Dedifferentiated amniotic fluid mesenchymal stem cell (primary cell): ENCODE results near the gene THOC6.

ENCODE experiments used
- DNase-seq: peaks from one replicate; pipeline ENCODE4 v3.0.0-alpha.2; 2016; ENCODE audit errors: extremely low spot score

The THOC6 gene

DNA sequence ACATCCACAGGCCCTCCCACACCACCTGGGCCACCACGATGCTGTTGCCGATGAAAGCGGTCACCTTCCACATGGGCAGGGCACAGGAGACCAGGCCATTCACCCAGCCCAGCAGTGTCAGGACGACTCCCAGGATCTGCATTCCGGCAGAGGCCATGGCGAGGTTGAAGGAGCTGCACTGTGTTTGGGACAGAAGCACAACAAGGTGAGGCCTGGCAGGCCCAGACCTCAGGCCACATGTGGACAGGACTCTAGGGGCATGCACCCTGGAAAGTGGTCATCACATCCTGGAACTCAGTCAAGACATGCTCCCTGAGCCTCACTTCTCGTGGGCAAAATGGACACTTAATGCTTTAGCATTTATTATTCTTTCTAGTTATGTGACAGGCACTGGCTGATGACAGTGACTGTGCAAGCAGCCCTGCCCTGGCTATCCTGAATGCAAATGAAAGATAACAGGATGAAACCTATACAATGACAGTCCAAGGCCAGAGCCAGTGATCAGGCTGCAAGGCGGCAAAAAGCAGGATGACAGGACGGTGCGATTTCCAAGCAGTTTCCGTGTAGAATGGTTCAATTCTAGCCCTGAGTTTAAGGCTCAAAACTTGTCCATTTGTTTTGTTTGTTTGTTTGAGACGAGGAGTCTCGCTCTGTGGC, 7.8 kb upstream of the THOC6 start:
- no peak for DNase-seq

DNA sequence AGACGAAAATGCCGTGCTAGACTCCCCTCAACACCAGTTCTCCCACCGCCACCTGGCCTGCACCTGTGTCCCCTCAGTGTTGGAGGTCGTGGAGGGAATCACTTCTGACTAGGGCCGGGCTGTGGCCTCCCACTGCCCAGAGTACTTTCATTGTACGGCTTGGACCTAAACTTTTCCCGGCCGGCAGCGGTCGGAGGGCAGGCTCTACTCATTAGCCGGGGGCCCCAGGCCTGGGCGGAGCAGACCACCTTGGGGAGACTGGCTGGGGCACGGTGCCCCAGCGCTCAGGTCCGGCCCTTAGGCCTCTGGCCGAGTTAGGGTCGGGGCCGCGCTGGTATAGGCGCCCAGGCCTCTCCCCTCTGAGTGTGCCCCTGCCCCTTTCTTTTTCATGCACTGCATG, 6.5 kb upstream of the THOC6 start:
- DNase-seq, result no peak

DNA sequence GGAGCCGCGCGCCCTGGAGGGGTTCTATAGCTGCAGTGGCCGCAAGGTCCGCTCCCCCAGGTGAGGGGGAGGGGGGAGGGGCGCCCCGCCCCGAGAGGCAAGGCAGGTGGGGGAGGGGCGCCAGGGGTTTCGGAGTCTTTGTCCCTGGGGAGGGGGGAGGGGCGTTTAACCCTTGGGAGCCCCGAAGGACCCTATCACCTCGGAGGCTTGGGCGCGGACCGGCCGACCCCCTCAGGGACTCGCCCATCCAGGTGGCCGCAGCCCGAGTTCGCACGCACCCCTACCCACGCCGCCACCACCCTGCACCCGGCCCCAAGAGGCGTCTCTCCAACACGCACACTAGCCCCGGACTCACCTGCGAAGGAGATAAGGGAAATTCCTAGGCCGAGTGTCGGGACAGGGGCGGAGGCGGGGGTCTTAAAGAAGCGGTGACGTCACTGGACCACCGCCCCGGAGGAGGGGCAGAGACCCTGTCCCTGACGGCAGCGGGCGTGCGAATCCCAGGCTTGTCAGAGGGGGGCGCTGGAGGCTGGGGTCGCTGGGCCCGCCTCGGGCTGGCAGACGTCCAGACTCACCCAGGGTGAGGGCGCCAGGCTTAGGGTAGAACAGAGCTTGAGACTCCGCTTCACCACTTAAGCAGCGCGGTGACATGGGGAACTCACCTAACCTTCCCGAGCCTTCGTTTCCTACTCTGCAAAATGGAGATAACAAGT, 5.9 kb upstream of the THOC6 start, which contains the start of gene CLDN6:
Gene CLDN6, minus strand, starts transcription at position 390 of the 713 bp plus-strand sequence. CDS start 2,162 bp downstream, outside the sequence.
- DNase-seq, result no peak

DNA sequence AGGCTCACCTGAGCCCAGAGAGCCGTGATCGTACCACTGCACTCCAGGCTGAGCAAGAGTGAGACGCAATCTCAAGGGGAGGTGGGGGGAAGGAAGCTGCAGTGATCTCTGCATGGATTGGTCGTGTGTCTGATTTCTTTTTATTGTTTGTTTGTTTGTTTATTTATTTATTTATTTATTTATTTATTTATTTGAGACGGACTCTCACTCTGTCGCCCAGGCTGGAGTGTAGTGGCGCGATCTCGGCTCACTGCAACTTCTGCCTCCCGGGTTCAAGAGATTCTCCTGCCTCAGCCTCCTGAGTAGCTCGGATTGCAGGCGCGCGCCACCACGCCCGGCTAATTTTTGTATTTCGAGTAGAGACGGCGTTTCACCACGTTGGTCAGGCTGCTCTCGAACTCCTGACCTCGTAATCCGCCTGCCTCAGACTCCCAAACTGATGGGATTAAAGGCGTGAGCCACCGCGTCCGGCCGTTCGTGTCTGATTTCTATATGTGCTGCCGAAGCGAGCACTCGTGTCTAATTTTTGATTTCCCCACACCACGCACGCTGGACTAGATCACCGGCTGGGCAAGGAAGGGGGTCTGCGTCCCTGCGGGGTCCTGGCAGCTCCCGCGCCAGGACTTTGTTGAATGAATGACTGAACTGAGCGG, 4.1 kb upstream of the THOC6 start:
- DNase-seq, result no peak

DNA sequence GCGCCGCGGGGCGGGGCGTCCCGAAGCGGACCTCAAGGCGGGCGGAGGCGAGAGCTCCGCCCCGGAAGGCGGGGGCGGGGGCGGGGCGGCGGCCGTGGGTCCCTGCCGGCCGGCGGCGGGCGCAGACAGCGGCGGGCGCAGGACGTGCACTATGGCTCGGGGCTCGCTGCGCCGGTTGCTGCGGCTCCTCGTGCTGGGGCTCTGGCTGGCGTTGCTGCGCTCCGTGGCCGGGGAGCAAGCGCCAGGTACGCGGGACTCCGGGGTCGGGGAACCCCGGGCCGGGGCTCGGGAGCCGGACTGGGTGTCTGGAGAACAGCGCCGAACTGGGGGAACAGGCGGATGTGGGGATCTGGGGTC, 3.6 kb upstream of the THOC6 start, which contains the start of gene TNFRSF12A:
Gene TNFRSF12A, plus strand, starts transcription at position 122 of the 357 bp plus-strand sequence. Its CDS starts 30 bp downstream, at position 152.
- DNase-seq, result peak; percentile 60

DNA sequence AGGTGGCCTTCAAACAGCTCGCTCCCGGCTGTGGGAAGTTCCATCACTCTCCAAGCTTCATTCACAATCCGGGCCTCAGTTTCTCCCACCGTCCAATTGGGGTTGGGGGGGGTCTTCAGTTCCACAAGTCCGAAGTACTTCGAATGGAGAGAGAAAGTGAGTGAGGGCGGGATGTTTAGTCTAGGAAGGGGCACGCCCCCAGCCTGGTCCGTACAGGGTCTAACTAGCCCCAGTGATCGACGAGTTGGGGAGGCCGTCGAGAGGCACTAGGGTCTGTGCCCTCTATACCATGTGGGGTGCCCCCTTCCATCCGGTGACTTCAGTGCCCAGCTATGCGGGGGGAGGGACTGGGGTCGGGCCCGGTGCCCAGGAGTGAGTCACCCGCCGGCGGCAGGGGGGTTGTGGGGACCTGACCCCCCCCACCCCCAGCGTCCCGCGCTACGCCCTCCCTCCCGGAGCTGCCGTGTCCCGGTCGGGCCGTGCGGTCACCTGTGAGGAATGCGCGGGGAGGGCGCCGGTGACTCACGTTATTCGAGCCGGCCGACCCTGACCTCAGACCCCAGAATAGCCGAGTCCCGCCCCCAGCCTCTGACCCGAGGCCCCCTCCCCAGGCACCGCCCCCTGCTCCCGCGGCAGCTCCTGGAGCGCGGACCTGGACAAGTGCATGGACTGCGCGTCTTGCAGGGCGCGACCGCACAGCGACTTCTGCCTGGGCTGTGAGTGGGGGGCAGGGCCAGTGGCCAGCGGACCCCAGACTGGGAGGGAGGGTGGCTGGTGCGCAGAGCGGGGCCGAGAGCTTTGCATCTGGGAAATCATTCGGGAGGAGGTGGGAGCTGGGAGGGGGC, 3.0 kb upstream of the THOC6 start:
- DNase-seq, result peak; percentile 71

DNA sequence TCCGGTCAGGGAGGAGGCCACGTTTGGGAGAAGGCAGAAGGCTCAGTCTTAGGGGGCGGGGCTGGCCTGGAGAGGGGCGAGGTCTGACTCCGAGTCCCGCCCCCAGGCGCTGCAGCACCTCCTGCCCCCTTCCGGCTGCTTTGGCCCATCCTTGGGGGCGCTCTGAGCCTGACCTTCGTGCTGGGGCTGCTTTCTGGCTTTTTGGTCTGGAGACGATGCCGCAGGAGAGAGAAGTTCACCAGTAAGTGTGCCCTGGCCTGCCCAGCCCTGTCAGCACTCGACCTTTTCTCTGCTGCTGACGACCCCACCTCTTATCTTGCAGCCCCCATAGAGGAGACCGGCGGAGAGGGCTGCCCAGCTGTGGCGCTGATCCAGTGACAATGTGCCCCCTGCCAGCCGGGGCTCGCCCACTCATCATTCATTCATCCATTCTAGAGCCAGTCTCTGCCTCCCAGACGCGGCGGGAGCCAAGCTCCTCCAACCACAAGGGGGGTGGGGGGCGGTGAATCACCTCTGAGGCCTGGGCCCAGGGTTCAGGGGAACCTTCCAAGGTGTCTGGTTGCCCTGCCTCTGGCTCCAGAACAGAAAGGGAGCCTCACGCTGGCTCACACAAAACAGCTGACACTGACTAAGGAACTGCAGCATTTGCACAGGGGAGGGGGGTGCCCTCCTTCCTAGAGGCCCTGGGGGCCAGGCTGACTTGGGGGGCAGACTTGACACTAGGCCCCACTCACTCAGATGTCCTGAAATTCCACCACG, 2.2 kb upstream of the THOC6 start:
- peak; percentile 72 for DNase-seq

DNA sequence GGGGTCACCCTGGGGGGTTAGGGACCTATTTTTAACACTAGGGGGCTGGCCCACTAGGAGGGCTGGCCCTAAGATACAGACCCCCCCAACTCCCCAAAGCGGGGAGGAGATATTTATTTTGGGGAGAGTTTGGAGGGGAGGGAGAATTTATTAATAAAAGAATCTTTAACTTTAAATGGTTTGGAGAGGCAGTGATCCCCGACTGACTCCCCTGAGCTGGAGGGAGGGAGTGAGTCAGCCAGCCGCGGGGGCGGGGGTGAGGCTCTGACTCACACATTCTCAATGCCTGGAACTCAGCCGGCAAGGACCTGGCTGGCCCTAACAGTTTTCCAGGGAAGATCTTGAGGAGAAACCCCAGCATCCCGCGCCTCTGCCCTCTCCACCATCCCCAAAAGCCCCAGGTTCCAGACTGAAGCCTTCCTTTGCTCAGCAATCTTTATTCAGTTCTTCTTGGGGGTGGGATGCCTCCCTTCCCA, 1.6 kb upstream of the THOC6 start:
- peak; percentile 95 for DNase-seq

DNA sequence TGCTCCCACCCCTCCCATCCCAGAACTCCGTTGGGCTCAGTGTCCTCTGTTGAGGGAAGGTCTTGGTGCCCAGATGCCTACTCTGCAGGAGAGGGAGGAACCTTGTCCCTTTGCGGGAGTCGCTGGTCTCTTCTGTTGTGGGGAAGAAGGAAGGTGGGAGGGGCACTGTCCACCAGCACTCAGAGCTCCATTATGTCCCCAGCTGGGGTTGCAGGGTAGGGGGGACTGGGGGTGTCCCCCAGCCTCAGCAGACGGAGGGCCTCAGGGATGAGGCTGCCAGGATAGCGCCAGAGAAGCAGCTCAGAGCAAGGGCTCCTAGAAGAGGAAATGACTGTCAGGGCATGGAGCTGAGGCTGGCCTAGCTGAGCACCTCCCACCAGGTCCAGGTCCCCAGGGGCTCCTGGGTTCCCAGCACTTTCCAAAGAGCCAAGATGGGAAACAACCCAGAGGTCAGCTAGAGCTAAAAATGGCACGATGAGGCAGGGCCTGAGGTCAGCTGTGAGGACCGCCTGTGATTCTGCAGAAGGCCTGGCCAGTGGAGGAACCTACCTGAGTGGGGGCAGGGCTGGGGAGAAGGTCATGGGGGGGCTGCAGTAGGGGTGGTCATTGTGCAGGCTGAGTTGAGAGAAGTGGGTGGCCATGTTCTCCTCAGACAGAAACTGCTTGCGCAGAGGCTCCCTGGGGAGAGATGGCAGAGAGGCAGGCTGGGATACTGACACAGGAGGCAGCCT, 986 bp upstream of the THOC6 start:
- no peak for DNase-seq

DNA sequence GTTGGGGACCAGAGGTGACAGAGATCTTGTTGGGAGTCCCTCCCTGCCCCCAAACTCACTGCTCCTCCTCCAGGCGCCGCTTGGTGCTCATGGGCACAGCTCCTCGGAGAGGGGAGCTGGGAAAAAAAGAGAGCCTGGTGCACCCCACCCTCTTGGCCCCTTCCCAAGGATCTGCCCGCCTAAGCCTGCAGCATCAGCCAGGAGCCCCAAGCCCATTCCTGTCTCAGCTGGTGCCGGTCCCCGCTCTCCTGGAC, 493 bp upstream of the THOC6 start:
- peak; percentile 61 for DNase-seq

DNA sequence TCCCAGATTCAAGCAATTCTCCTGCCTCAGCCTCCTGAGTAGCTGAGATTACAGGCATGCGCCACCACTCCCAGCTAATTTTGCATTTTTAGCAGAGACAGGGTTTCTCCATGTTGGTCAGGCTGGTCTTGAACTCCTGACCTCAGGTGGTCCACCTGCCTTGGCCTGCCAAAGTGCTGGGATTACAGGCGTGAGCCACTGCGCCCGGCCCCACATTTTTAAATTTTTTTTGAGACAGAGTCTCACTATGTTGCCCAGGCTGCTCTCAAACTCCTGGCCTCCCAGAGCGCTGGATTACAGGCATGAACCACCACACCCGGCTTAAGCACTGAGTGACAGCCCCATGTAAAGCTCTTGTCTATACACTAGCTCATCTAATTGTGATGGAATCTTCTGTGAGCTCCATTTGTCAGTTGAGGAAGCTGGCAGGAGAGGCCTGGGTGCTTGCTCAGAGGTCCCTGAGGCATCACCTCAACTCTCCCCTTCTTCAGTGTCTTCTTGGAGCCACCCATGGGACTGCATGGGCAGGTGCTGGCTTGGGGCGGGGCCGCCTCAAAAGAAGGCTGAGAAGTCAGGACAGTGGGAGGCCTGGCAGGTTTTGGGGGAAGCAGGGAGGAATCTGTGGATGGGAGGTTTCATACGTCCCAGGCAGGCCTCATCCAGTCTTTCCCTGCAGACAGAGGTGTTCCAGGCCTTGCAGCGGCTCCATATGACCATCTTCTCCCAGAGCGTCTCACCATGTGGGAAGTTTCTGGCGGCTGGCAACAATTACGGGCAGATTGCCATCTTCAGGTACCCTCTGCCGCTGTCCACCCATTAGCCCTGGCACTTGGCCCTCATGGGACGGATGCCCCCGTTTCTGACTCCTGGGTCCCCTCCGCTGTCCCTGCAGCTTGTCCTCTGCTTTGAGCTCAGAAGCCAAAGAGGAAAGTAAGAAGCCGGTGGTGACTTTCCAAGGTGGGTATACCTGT, 1.5 kb downstream of the THOC6 start:
- DNase-seq, result no peak

DNA sequence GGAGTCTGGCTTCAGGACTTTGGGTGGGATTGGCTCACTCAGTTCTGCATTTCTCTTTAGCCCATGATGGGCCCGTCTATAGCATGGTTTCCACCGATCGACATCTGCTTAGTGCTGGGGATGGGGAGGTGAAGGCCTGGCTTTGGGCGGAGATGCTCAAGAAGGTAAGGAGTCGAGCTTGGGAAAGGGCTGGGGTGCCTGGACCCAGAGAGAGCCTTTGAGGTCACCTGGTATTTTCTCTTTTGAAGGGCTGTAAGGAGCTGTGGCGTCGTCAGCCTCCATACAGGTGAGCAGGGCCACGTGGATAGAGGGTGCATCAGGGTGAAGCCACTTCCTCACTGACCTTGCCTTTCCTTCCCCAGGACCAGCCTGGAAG, 2.2 kb downstream of the THOC6 start:
- no peak for DNase-seq

DNA sequence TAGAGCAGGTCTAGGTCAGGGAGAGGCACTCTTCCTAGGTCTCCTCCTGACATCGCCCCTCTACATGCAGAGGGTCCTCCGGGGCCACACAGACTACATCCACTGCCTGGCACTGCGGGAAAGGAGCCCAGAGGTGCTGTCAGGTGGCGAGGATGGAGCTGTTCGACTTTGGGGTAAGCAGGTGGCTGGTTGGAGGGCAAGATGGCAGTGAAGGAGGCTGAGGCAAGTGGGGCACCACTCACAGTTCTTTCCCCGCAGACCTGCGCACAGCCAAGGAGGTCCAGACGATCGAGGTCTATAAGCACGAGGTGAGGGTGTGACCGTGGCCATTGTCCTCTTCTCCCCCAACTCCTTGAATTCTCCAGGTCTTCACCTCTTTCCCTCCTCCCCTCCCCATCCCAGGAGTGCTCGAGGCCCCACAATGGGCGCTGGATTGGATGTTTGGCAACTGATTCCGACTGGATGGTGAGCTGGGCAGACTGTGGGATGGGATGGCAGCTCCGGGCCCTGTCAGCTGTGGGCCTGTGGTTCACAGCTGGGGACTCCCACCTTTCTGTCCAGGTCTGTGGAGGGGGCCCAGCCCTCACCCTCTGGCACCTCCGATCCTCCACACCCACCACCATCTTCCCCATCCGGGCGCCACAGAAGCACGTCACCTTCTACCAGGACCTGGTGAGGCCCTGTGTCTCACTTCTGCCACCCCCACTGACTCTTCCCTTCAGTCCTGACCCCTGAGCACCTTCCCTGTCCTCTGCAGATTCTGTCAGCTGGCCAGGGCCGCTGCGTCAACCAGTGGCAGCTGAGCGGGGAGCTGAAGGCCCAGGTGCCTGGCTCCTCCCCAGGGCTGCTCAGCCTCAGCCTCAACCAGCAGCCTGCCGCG, 3.0 kb downstream of the THOC6 start:
- DNase-seq, result no peak

DNA sequence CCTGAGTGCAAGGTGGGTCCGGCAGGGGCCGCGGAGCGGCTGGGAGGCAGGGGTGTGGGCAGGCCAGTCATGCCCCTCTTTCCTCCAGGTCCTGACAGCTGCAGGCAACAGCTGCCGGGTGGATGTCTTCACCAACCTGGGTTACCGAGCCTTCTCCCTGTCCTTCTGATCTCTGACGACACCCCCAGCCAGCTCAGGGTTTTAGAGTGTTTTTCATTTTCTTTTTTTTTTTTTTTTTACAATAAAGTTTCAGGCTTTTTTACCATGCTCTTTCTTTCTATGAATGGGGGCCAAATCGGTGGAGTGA, 3.6 kb downstream of the THOC6 start:
- DNase-seq, result no peak

DNA sequence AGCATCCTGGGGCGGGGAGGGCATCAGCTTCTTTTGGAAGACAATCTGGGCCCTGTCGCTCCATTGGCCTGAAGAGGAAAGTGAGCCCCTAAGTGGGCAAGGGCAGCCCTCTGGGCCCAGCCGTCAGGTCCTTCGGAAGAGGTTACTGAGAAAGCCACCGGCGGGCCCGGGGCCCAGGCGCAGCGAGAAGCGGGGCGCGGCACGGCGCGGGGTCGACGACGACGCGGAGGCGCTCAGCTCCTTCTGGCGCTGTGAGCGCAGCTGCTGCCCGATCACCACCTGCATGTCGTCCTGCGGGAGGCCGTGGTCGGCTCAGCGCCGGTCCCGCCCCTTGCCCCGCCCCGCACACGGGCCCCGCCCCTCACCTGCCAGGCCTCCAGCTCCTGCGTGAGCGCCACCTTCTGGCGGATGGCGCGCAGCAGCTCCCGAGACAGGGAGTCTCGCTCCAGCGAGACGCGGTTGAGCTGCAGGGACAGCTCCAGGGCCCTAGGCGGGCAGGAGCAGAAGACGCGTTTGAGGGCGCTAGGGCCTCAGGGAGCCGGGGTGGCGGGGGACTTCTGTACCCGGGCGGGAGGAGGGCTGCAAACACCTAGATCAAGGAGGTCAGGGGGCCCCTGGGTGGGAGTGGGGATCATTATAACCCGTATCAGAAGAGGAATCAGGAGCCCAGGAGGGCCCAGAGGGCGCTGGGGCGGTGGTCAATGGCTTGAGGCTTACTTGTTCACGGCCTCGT, 4.3 kb downstream of the THOC6 start:
- DNase-seq, result no peak

DNA sequence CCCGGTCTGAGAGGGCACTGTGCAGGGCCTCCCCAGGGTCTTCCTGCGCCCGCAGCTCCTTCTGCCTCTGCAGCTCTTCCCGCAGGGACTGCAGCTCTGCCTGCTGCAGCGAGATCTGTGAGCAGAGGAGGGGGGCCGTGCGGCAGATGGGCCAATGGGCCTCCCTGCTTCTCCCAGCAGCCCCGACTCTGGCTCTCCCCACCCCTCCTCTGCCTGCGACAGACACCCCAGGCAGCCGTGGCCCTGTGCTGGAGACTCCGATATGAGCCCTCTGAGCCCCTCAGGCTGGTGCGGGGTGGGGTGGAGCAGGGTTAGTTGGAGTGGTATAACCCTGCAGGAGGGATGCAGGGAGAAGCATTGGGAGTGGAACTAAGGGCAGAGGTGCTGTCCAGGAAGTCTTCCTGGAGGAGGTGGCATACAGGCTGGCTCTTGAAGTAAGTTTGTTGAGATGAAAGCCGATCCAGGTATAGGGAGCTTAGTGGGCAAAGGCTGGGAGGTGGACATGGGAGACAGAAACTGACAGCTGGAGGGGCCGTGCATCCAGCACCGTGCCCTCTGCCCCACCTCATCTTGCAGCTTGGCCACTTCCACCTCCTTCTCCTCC, 5.0 kb downstream of the THOC6 start:
- no peak for DNase-seq

DNA sequence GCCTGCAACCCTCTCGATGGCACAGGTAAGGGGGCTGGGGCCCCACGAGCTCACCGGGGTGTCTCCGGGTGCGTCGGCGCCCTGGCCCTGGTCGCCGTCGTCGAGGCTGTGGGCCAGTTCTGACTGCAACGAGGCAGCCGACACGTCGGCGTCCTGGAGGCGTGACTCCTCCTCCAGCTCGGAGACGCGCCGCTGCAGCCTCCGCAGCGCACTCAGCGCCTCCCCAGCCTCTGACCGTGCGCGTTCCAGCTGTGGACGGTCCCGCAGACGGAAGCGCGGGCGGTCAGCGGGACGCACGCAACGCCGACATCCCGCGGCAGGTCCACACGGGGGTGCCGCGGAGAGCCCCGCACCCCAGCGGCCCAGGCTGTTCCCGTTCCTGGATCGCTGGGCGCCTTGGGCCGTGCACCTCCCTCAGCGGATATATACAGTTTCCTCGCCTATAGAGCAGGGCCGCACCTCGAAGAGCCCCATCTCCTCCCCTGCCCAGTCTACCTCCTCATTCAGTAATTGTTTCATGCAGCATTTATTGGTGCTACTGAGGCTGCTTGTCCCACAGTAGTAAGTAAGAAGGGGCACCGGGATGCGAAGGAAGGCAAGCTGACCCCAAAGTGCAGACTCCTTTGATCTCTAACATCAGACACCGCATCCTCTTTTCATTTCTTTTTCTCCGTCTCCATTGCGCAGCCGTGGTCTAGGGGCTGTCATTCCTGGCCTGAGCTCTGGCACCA, 5.8 kb downstream of the THOC6 start:
- no peak for DNase-seq
